H1 (cell line): ENCODE data around the gene PI4K2A. TPM values are rescaled to one million over a fixed set of nuclear protein-coding genes. Genes with fewer than 3 reads are reported as not detected.

Source experiments
- ASH2L ChIP-seq: fragments of 200-600, 300-600 bp; sonication (generic); IDR thresholded peaks from one replicate; pipeline ENCODE4 v1.7.1; 2017; ENCODE audit warnings: low read length
- BCL11A ChIP-seq, 2 experiments: IDR thresholded peaks; one replicate each; pipeline ENCODE4 v1.6.1; 2011; ENCODE audit warnings: low read depth in 2 of 2, low read length in 2 of 2, mild to moderate bottlenecking in 2 of 2
- CEBPB ChIP-seq: IDR thresholded peaks from 2 replicates; pipeline ENCODE4 v1.6.1; 2012; ENCODE audit warnings: low read depth, low read length
- CHD2 ChIP-seq: IDR thresholded peaks from 2 replicates; pipeline ENCODE4 v1.6.1; 2012; ENCODE audit warnings: low read length, improper control_type of control experiment
- CREB1 ChIP-seq: IDR thresholded peaks from 2 replicates; pipeline ENCODE4 v1.6.1; 2012; ENCODE audit warnings: inconsistent platforms
- CTBP2 ChIP-seq: IDR thresholded peaks from 2 replicates; pipeline ENCODE4 v1.7.0; 2011; ENCODE audit warnings: borderline replicate concordance, mild to moderate bottlenecking, moderate library complexity, mixed read lengths, low read length; ENCODE audit not compliant: insufficient read depth, insufficient read length
- FOSL1 ChIP-seq: IDR thresholded peaks from 2 replicates; pipeline ENCODE4 v1.6.1; 2011; ENCODE audit warnings: mild to moderate bottlenecking, low read depth, low read length, moderate library complexity; ENCODE audit not compliant: insufficient read depth
- HDAC6 ChIP-seq: IDR thresholded peaks from one replicate; pipeline ENCODE4 v1.7.1; 2012; ENCODE audit warnings: low read depth, mild to moderate bottlenecking, inconsistent platforms, low read length, moderate library complexity
- KDM4A ChIP-seq: IDR thresholded peaks from one replicate; pipeline ENCODE4 v1.7.1; 2012; ENCODE audit warnings: low read depth, mild to moderate bottlenecking, moderate library complexity, low read length, inconsistent platforms; ENCODE audit not compliant: severe bottlenecking
- MAFK ChIP-seq: IDR thresholded peaks from 2 replicates; pipeline ENCODE4 v1.6.1; 2012; ENCODE audit warnings: low read depth, mild to moderate bottlenecking, improper control_type of control experiment, low read length
- NANOG ChIP-seq: IDR thresholded peaks from 2 replicates; pipeline ENCODE4 v1.6.1; 2011; ENCODE audit warnings: low read length, low read depth, mild to moderate bottlenecking, inconsistent platforms; ENCODE audit not compliant: insufficient read depth, poor library complexity, severe bottlenecking
- POLR2AphosphoS5 ChIP-seq: IDR thresholded peaks from 2 replicates; pipeline ENCODE4 v1.6.1; 2011; ENCODE audit warnings: low read depth, low read length
- RBBP5 ChIP-seq: IDR thresholded peaks from 2 replicates; pipeline ENCODE4 v1.7.1; 2012; ENCODE audit warnings: low read depth, mild to moderate bottlenecking, inconsistent platforms, low read length, moderate library complexity, borderline replicate concordance
- RNF2 ChIP-seq: fragments of 200-900, 300-1000 bp; sonication (generic); IDR thresholded peaks from 2 replicates; pipeline ENCODE4 v1.7.1; 2016; ENCODE audit warnings: borderline replicate concordance, low read depth, mild to moderate bottlenecking, antibody characterized with exemption, low read length; ENCODE audit not compliant: poor library complexity, severe bottlenecking; ENCODE audit errors: missing control alignments
- SIN3A ChIP-seq, 2 experiments: IDR thresholded peaks in 1 of 2; conservative IDR thresholded peaks in 1 of 2; 2 replicates each; pipeline ENCODE4 v1.6.1; 2011 to 2012; ENCODE audit warnings: low read length in 2 of 2, improper control_type of control experiment in 1 of 2, low read depth in 1 of 2, mild to moderate bottlenecking in 1 of 2
- SIRT6 ChIP-seq: IDR thresholded peaks from one replicate; pipeline ENCODE4 v1.7.1; 2012; ENCODE audit warnings: low read length, inconsistent platforms
- SIX5 ChIP-seq: IDR thresholded peaks from 2 replicates; pipeline ENCODE4 v1.6.1; 2011; ENCODE audit warnings: mild to moderate bottlenecking, low read depth, low read length
- SP1 ChIP-seq: IDR thresholded peaks from 2 replicates; pipeline ENCODE4 v1.6.1; 2011; ENCODE audit warnings: low read depth, low read length
- SRF ChIP-seq: IDR thresholded peaks from 2 replicates; pipeline ENCODE4 v1.6.1; 2011; ENCODE audit warnings: mild to moderate bottlenecking, low read depth, low read length, moderate library complexity
- SUZ12 ChIP-seq: fragments of 200-600 bp; sonication (generic); IDR thresholded peaks from 2 replicates; pipeline ENCODE4 v1.6.1; 2012; ENCODE audit warnings: mild to moderate bottlenecking, inconsistent platforms, low read length, moderate library complexity, mixed read lengths
- polyA plus RNA-seq, 7 experiments: library from polyadenylated mRNA; depleted of rRNA in 3 of 7; stranded (reverse) in 5 of 7; unstranded in 2 of 7; fragments of >200 nt in 5 of 7; fragments of 200-250 nt in 2 of 7; gene quantifications; 1 replicate in 5 of 7; 2 replicates in 1 of 7; 4 replicates in 1 of 7; pipeline versions ENCODE4 v1.2.1 to v1.2.3, GENCODE V29; 2011 to 2013; ENCODE audit warnings: missing spikeins in 2 of 7, mixed read lengths in 2 of 7
- total RNA-seq: library from RNA; stranded (reverse); fragmentation: NEBNext Ultra II Directional; extraction: Animal tissue kit (Norgen Biotek cat#: 25700); gene quantifications from 2 replicates; pipeline ENCODE4 v1.2.1, GENCODE V29; 2021
- TF ChIP-seq, protein P1 (sequence below): IDR thresholded peaks from 2 replicates; pipeline ENCODE4 v1.6.1; 2011; ENCODE audit warnings: low read length, improper control_type of control experiment
- TF ChIP-seq, protein P2 (sequence below): IDR thresholded peaks from 2 replicates; pipeline ENCODE4 v1.6.1; 2011; ENCODE audit warnings: low read depth, mild to moderate bottlenecking, low read length; ENCODE audit not compliant: insufficient read depth

PI4K2A gene
- total and polyA plus RNA-seq, 2 of the 8 experiments (the other 6 are each of a cell fraction or from before 2014, with no cell fraction given): 20.7 to 21.9 TPM

DNA sequence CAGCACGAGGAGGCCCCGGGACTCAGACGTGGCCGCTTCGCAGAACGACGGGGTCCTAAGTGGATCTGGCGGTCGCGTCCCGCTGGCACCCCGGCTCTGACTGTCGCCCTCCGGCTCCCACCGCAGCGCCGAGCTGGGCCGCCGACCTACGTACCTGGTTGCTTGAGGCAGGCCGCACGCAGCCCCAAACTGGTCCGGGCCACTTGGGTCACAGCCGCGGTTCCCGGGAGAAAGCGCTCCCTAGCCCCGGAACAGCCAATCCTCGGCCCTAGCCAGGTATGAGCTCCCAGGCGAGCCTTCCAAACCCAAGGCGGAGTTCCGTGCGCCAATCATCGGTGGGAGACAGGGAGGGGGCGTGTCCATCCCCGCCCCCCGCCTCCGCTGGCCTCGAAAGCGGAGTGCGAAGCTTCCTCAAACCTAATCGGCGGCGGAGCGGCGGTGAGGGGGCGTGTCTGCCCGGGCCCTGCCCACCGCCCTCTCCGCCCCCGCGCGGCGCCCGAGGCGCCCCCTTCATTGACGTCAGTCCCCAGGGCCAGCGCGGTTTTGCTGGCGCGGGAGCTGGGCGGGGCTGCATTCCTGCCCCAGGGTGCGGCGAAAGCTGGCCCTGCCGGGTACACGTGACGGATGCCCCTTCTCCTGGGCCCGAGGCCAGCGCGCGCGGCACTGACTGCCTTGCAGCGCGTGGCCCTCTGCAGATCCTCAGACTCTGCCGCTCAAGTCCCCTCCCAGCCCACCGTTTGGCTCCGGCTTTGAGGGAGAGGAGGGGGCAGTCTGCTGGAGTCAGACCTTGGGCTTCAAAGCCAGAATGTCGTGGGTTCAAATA, 46.7 kb downstream of the PI4K2A start, which contains the start of gene AVPI1 (continued):
- no peak for TF ChIP-seq BCL11A (IDR thresholded peaks at IDR 0.05; ENCODE audit: low read depth in 2 of 2, low read length in 2 of 2)
- TF ChIP-seq CTBP2: no peak
- TF ChIP-seq NANOG: no peak
- no peak for TF ChIP-seq RNF2
- TF ChIP-seq MAFK: no peak
- no peak for TF ChIP-seq HDAC6
- no peak for TF ChIP-seq SIRT6
- TF ChIP-seq SIX5: no peak
- TF ChIP-seq, protein P1, sequence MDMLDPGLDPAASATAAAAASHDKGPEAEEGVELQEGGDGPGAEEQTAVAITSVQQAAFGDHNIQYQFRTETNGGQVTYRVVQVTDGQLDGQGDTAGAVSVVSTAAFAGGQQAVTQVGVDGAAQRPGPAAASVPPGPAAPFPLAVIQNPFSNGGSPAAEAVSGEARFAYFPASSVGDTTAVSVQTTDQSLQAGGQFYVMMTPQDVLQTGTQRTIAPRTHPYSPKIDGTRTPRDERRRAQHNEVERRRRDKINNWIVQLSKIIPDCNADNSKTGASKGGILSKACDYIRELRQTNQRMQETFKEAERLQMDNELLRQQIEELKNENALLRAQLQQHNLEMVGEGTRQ: peak; percentile 88
- TF ChIP-seq ASH2L: peak; percentile 64
- peak; percentile 83 for TF ChIP-seq POLR2AphosphoS5
- no peak for TF ChIP-seq CHD2
- TF ChIP-seq, protein P2, sequence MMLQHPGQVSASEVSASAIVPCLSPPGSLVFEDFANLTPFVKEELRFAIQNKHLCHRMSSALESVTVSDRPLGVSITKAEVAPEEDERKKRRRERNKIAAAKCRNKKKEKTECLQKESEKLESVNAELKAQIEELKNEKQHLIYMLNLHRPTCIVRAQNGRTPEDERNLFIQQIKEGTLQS: peak; percentile 67; the same call in 1 of the 2 replicates
- TF ChIP-seq SRF: 0 out of 2 replicates have a peak, but pooled peaks have one; percentile 30
- TF ChIP-seq CREB1: peak; percentile 95
- peak; percentile 92 for TF ChIP-seq KDM4A
- TF ChIP-seq FOSL1: no peak
- TF ChIP-seq SP1: peak; percentile 87; the same call in 1 of the 2 replicates
- no peak for TF ChIP-seq SUZ12
- TF ChIP-seq SIN3A (conservative IDR thresholded peaks at IDR 0.05 in 1 of 2, IDR thresholded peaks at IDR 0.05 in 1 of 2; ENCODE audit: low read depth in 1 of 2, low read length in 2 of 2): peak in 1 of 2 experiments; percentile 52; a peak in 1 of 4 replicates
- no peak for TF ChIP-seq CEBPB
- TF ChIP-seq RBBP5: no peak
